GM18507 (cell line): ENCODE data around the gene TAOK3.
"Not testable (repeated sequence)": the region's sequence is repeated elsewhere in the genome, so short reads cannot be mapped to it uniquely, and the experiment has no call there.

Source experiments
- DNase-seq: peaks from one replicate; pipeline ENCODE4 v3.0.0; 2011; ENCODE audit warnings: low read depth; ENCODE audit not compliant: insufficient read length; ENCODE audit errors: extremely low spot score
- FAIRE-seq: peaks from 2 replicates; lab custom pipeline; 2011; peaks lifted over from hg19 to GRCh38; lab: Jason Lieb, UNC

TAOK3 gene

DNA sequence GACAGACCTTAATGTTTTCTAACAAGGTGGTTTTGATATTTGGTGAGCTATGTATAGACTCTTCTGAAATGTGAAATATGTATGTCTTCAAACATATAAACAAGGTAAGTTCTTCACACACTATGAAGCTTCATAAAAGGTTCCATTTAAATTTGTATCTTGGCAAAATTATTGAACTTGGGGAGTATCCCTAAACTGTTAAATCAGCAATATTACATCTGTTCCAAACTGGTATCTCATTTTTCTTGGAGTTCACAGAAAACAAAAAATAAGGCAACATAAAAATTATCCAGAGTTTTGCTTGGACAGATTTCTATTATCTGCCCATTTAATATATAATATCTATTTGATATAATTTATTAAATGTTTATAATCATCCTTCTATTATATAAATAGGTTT lies 62.4 kb downstream of the TAOK3 start:
- FAIRE-seq (no peak), DNase-seq (no peak)

DNA sequence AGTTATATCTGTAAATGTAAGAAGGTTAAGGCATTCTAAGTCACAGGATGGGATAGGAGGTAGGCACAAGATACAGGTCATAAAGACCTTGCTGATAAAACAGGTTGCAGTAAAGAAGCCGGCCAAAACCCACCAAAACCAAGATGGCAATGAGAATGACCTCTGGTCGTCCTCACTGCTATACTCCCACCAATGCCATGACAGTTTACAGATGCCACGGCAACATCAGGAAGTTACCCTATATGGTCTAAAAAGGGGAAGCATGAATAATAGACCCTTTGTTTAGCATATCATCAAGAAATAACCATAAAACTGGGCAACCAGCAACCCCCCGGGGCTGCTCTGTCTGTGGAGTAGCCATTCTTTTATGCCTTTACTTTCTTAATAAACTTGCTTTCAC lies 64.7 kb downstream of the TAOK3 start:
- peak; percentile 91 for FAIRE-seq
- not testable (repeated sequence) for DNase-seq

DNA sequence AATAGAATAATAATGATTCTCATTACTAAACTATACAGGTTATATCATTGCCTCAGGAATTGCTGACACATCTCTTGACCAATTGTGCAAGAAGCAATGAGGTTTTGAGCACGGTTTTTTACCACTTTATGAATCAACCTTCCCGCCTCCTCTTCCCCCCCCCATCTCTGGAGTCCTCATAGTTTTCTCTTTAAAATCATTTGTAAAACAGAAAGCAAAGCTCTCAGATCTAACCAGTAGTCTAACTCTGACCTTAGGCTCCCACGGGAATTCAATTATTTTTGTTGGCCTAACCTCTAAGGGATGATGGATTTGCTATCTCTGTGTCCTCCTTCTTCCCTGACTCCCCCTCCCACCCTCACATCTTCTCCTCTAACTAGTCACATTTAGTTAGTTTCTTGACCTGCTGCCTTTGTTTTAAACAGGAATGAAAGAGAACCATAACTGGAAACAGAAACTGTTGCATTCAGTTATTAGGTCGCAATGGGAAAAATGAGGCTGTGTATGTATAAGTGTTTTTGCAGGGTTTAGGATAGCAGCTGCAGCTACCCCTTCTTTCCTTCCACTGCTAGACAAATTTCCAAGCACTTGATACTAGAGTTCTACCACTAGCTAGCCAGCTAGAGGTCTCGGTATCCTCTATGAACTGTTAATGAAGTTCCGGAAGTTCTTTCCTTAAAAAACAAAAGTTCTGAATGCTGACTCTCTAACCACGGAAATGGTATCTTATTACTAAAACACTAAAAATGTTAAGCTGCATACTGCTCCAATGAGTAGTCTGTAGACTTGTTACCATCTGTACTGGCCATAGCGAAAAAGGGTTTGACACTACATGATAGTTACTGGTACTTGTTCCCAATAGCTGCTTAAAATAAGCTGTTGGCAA lies 65.4 kb downstream of the TAOK3 start:
- DNase-seq, result no peak
- FAIRE-seq, result peak; percentile 86

DNA sequence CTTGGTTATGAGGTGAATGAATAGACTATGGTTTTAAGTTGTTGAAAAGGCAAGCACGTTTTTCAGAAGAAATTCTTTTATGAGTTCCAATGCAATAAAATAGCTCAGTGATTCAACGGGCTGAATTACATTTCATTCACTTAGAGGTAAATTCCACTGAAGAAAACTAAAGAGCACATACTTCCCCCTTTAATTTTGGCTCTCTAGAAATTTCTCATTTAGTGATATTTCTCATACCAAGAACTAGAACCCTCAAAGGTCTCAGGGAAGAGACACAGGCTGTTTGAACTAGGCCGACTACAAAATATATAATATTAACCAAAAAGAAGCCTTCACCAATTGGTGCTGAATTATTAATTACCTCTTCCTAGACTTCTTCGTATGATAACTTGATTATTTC lies 68.6 kb downstream of the TAOK3 start:
- peak; percentile 18 for FAIRE-seq

DNA sequence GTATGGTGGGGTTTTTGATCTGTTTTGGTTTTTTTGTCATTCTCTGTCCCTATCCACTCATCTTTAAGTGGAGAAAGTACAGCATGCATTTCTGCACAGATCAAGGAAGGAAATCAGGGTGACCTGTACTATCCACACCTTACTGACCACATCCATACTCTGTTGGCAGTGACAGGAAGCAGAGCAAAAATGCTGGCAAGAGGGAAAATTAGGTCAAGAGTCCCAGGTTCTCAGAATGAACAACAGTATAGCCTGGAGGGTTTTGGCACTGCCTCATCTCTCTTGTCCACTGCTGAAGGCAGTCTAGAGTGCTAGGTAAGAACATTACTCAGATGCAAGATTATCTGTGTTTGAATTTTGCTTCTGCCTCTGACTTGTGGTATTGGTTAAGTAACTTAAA lies 70.7 kb downstream of the TAOK3 start:
- FAIRE-seq (no peak), DNase-seq (no peak)

More for the DNA sequence above, 68.6 kb downstream of the TAOK3 start:
- no peak for DNase-seq

DNA sequence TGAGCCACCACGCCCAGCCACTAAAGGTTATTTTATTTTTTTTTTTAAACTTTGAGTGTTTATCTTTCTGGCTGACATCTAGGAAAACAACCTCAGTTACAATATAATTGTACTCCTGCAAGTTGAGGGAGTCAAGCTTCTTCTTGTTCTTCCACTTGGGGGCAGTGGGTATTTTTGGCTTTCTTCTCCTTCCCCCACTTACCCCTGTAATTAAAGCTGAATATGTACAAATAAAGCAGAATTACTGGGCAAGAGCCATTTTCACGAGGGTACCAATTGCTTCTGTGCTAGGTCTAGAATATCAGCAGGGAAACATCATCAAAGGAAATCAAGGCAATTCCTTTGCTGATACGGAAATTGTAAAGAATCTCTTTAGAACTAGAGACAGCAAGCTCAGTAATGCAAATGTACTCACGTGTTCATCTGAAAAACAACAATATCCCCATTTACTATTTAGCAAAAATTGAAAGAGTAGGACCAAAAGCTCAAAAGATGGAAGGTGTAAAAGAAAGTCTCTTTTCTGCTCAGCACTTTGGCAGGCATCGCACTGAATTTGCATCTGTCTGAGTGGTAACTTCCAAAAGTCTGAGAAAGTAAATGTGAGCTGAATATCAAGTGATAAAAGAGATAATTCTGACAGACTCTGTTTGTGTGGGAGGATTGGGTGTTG lies 72.8 kb downstream of the TAOK3 start:
- FAIRE-seq, result no peak
- no peak for DNase-seq

DNA sequence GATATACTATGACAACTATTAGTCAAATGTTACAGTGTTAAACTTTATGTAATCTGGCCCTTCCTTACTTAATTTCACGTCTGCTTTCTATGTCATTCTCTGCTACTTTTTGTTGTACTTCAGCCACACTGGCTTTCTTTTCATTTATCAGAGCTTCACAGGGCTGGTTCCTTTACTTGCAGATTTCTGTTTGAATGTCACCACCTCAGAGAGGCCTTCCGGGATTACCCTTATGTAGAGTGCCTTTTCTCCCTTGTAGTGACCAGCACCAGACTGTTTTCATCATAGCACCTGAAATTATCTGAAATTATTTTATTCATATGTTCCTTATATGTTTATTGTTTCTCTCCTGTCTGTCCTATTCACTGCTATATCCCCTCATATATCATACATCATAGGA lies 75.4 kb downstream of the TAOK3 start:
- no peak for DNase-seq

DNA sequence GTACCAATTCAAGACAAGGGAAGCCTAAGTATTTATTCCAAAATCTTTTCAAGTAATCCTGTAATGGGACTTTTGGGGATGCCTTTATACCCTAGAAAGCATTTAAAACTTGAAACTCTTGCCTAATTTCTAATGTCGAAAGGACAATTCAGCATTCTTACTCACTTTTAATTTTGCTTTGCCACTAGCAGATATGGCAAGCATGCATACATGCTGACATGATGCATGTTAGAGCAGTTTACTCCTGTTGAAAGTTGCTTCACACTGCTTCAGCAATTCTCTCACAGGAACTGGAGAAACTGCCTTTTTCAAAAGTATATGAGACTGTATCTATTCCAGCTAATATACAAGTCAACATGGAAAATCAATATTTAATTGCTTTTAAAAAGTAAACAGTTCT lies 79.9 kb downstream of the TAOK3 start:
- FAIRE-seq (no peak), DNase-seq (no peak)

More for the DNA sequence above, 75.4 kb downstream of the TAOK3 start:
- no peak for FAIRE-seq

DNA sequence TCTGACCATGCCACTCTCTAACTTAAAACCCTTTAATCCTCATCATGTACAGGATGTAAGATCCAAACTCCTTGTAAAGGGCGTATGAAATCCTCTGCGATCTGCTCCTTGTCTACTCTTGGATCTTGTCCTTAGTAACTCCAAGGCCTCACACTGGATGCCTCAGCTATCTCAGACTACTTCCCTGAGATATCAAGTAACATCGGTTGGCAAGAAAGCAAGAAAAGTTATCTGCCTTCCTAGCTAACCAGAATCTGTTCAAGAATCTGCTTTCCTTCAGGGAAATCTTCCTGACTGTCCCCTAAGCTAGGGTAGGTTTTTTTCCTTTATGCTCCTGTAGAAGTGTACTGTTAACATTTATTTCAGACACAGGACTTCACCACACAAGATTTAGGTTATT lies 82.6 kb downstream of the TAOK3 start:
- DNase-seq (no peak), FAIRE-seq (no peak)

DNA sequence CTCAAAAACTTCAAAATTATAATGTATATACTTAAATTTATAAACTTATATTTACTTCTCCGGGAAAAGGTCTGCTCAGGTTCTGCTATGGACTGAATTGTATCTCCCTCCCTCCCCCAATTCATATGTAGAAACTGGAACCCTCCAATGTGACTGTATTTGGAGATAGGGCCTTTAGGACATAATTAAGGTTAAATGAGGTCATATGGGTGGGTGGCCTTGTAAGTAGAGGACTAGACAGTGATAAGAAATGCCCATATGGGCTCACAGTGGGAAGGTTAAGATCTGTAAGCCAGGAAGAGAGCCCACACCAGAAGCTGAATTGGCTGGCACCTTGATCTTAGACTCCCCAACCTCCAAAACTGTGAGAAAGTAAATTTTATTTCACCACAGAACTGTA lies 84.5 kb downstream of the TAOK3 start:
- DNase-seq (no peak), FAIRE-seq (no peak)

DNA sequence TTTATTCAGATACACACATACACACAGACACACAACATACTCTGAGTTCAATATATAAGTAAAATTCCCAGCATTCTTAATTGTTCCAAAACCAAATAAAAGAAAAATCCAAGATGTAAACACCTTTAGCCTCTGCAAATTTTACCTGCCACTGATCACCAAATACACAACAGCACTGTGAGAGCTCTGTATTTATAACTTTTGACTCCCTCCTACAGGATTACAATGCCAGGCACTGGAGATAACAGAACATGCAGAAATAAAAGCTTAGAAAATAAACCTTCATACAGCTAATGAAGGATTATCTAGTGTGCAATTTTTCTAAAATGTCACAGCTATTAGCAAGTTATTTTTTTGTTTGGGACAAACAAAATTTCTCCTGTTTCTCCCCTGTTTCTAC lies 85.0 kb downstream of the TAOK3 start:
- FAIRE-seq (no peak), DNase-seq (no peak)

DNA sequence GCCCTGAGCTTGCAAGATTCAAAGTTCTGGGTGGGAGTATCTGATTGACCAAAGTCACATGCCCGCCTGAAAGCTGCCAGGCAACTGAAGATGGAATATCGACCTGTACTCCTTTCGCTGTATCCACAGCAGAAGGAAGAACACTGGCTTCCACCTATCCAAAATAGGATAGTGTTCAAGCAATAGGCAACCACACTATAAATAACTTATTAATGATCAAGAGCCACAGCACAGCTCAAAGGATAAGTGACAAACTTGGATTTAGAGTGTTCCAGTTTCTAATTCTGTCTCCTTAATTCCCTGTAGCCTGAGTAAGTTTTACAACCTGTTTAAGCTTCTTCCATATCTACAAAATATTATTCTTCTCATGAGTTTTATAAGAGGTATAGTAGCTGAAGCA lies 89.9 kb downstream of the TAOK3 start:
- no peak for DNase-seq
- FAIRE-seq, result no peak

DNA sequence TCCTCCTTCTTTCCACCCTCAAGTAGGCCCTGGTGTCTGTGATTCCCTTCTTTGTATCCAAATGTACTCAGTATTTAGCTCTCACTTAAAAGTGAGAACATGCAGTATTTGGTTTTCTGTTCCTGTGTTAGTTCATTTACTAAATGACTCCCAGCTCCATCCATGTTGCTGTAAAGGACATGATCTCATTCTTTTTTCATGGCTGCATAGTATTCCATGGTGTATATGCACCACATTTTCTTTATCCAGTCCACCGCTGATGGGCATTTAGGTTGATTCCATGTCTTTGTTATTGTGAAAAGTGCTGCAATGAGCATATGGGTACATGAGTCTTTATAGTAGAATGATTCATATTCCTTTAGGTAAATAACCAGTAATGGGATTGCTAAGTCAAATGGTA lies 94.4 kb downstream of the TAOK3 start:
- not testable (repeated sequence) for DNase-seq, FAIRE-seq

DNA sequence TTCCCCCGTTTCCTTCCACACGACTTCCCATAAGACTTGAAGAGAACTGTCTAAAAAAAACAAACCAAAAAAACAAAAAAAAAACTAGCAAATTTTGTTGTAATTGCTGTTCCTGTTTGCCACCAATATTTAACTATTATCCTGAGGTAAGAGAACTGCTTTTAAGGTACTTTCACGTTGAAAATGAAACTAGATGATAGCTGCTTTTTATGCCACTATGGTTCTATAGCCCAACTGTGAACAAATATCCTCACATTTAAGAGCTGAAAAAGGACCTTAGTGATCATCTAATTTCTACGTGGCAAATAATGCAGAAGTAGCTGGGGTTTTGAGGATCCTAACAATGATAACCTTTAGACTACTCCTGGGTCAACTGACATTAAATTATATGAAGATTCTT lies 98.6 kb downstream of the TAOK3 start:
- peak; percentile 69 for FAIRE-seq
- no peak for DNase-seq

DNA sequence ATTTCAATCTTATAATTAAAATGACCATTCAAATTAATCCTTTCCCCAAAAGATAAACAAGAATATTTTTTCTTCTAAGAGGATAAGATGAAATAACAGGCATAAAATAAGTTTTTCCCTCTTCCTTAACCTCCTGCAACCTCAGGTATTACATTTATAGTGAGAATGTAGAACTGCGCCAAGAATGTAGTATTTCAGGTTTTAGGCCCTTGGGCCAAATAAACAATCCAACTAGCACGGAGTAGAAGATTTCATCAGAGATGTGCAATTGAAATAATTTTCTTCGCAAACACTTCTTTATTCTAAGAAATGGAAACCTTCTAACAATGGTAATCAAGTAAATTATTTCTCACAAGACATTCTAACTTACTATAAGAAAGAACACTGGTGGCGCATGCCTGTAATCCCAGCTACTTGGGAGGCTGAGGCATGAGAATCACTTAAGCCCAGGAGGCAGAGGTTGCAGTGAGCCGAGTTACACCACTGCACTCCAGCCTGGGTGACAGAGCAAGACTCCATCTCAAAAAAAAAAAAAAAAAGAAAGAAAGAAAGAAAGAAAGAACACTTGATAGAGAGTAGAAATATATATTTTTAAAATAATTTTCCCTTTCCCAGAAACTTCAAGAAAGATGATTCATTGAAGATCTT lies 100.8 kb downstream of the TAOK3 start:
- FAIRE-seq (no peak), DNase-seq (no peak)

DNA sequence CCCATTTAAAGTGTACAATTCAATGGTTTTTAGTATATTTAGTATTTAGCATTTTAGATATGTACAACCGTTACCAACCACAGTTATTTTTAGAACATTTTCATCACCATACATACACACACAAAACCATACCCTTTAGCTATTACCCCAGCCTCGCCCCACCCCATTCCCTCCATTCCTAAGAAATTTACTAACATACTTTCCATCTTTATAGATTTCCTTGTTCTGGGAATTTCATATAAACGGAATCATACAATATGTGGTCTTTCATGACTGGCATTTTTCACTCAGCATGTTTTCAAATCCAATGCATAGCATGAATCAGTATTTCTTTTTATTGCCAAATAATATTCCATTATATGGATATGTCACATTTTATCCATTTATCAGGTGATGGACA lies 101.5 kb downstream of the TAOK3 start:
- no peak for FAIRE-seq

DNA sequence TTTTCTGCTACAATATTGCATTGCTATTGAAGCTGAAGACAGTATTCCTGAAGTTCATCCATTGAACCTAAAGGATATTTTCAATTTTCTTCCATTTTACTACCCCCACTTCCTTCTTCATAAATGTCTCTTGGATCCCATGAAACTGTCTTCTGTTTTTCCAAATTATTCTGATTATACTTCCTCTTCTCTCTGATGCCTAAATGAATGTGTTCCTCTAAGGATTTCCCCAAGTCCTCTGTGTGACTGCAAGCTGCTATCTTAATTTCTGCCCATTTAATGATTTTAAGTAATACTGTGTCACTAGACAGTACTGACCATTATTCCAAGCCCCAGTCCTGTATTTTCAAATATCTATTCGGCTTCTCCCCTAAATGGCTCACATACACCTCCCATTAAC lies 102.9 kb downstream of the TAOK3 start:
- FAIRE-seq, result peak; percentile 21
- DNase-seq, result no peak

More for the DNA sequence above, 101.5 kb downstream of the TAOK3 start:
- DNase-seq, result no peak

DNA sequence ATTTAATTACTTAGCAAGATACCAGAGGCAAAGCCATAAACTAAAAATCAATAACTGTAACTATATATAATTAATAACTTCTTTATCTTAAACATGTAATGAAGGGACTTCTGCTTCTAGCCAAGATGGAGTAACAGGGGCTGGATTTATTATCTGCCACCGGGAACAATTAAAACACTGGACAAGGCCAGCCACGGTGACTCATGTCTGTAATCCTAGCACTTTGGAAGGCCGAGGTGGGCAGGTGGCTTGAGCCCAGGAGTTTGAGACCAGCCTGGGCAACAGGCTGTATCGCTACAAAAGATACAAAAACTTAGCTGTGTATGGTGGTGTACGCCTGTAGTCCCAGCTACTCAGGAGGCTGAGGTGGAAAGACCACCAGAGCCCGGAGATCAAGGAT lies 113.6 kb downstream of the TAOK3 start:
- FAIRE-seq (no peak), DNase-seq (no peak)

DNA sequence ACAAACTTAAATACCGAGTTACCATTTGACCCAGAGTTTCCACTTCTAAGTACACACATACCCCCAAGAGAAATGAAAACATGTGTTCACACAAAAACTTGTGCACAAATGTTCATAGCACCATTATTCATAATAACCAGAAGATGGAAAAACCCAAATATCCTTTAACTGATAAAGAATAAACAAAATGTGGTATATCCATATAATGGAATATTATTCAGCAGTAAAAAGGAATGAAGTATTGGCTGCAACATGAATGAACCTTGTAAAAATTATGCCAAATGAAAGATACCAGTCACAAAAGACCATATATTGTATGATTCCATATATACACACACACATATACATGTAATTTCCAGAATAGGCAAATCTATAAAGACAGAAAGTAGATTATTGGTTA lies 116.4 kb downstream of the TAOK3 start:
- FAIRE-seq (no peak), DNase-seq (no peak)

DNA sequence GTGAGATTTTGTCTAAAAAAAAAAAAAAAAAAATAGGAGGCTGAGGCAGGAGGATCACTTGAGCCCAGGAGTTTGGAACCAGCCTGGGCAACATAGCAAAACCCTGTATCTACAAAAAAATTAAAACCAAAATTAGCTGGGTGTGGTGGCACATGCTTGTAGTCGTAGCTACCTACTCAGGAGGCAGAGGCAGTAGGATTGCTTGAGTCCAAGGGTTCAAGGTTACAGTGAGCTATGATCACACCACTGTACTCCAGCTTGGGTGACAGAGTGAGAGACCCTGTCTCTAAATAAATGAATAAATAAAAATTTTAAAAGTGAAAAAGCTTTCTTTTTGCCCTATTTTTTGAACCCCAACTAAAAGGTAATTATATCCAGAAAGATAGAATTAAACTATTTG lies 123.2 kb downstream of the TAOK3 start:
- no peak for DNase-seq
- no peak for FAIRE-seq
